Endothelial cell of coronary artery (primary cell): ENCODE results near the gene RPL11. TPM values are rescaled to one million over a fixed set of nuclear protein-coding genes. Genes with fewer than 3 reads are reported as not detected.

Source experiments
- total RNA-seq: library from RNA; depleted of rRNA; stranded (reverse); fragments of >200 nt; gene quantifications from 2 replicates; pipeline ENCODE4 v1.2.3, GENCODE V29; 2014

RPL11 gene
- 1,783 and 1,841 TPM in 2 replicates for total RNA-seq

DNA sequence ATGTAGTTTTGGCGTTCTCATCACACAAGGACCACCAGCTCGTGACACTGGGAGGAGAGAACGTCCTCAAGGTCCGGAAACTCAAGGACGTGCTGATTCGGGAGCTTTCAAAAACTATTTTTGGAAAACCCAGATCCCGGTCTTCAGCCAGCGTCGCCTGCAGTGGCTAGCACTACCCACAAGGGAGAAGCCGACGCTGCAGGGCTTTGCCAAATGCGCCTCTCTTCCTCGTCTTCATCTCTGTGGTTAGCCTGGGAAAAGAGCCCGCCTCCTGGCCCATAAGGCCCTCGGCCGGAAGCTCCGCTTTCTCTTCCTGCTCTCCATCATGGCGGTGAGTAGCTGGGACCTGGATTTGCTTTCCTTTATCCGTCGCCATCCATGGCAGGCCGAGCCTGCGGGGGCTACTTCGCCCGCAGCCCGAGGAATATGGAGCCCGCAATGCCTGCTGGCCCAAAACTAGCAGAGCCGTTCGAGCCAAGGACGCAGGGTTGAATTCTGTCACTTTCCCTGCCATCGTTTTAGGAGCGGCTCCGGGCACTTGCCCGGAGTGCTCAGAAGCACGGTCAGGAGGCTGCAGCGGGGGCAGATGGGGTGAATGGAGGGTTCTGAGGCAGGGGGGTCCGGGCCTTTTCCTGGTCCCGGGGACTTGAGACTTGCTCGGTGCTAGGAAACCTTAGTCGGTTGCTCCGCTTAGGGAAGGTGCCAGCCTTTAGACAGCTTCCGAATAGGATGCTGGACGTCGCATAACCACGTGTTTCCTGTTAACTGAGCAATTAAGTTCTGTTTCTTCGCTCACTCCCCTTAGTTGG is at the start of gene RPL11:
Gene RPL11 (plus strand): TSS at position 308 of the 809 bp plus-strand sequence. CDS start 18 bp downstream, at position 326.

DNA sequence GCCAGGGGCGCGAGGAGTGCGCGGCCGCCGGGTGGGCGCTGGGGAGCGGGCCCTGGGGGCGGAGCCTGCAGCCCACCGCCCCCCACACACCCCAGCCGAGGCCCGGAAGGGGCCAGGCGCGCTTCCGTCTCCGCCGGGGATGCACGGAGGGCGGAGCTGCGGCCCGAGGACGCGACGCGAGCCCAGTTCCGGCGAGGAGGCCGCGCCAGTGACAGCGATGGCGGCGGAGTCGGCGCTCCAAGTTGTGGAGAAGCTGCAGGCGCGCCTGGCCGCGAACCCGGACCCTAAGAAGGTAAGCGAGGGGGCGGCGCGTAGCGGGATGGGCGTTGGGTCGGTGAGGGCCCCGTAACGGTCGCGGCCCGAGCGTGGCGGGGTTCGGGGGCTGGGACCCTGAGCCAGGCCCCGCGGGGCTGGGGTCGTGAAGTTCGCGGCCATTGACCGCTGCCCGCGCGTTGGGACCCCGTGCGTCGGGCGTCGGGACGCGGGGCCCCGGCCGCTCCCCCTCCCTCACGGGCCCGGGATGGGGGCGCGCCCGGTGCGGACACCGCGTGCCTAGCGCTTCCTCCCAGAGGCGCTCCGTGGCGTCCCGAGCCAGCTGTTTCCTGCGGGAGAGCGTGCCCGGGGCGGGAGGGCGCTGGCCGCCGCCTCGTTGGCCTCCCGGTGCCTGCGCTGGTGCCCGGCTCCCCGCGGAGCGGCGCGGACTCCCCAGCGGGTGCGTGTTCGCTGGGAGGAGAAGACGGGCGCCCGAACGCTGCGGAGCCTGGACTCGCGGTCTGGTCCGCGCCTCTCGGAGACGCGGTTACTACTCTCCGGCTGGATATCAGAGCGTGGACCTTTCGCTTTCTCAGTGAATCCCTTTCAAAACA is 51.9 kb downstream of the RPL11 start, which contains the start of gene ELOA:
Gene ELOA (plus strand): TSS at position 185 of the 866 bp plus-strand sequence. CDS start 33 bp downstream, at position 218.

Other genes with a start within 250 kb of the RPL11 start
- 6.4 and 8.8 TPM in 2 replicates for gene ASAP3, start 207.6 kb upstream of the RPL11 start, total RNA-seq
- 0.47 and 0.81 TPM in 2 replicates for gene E2F2, start 160.6 kb upstream of the RPL11 start, total RNA-seq
- gene ID3, start 132.3 kb upstream of the RPL11 start, total RNA-seq = 221 and 267 TPM in 2 replicates
- gene ELOA, start 51.7 kb downstream of the RPL11 start, total RNA-seq = 20.8 and 21.6 TPM in 2 replicates
- 36.0 and 37.2 TPM in 2 replicates for gene PITHD1, start 86.6 kb downstream of the RPL11 start, total RNA-seq
- 77.0 and 107 TPM in 2 replicates for gene LYPLA2, start 99.3 kb downstream of the RPL11 start, total RNA-seq
- gene GALE, start 108.9 kb downstream of the RPL11 start, total RNA-seq = 42.7 and 52.2 TPM in 2 replicates
- 30.6 and 42.8 TPM in 2 replicates for gene HMGCL, start 133.6 kb downstream of the RPL11 start, total RNA-seq
- 6.6 and 8.2 TPM in 2 replicates for gene FUCA1, start 176.5 kb downstream of the RPL11 start, total RNA-seq
- gene CNR2, start 221.6 kb downstream of the RPL11 start, total RNA-seq = not detected in 2 replicates